ENCODE data around the gene RPS6KC1. TPM values are rescaled to one million over a fixed set of nuclear protein-coding genes. Genes with fewer than 3 reads are reported as not detected.

RPS6KC1 gene
- total and polyA plus RNA-seq, 9 of the 15 experiments (the other 6 are each of a cell fraction or from before 2014, with no cell fraction given), result 4.3 to 34.6 (median 20.9) TPM

- TF ChIP-seq, protein P1, sequence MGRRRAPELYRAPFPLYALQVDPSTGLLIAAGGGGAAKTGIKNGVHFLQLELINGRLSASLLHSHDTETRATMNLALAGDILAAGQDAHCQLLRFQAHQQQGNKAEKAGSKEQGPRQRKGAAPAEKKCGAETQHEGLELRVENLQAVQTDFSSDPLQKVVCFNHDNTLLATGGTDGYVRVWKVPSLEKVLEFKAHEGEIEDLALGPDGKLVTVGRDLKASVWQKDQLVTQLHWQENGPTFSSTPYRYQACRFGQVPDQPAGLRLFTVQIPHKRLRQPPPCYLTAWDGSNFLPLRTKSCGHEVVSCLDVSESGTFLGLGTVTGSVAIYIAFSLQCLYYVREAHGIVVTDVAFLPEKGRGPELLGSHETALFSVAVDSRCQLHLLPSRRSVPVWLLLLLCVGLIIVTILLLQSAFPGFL (CRISPR knock-in tag; IDR thresholded peaks at IDR 0.05), result no peak
- no peak for TF ChIP-seq ZNF354B (CRISPR knock-in tag; IDR thresholded peaks at IDR 0.05)
- TF ChIP-seq, protein P2, sequence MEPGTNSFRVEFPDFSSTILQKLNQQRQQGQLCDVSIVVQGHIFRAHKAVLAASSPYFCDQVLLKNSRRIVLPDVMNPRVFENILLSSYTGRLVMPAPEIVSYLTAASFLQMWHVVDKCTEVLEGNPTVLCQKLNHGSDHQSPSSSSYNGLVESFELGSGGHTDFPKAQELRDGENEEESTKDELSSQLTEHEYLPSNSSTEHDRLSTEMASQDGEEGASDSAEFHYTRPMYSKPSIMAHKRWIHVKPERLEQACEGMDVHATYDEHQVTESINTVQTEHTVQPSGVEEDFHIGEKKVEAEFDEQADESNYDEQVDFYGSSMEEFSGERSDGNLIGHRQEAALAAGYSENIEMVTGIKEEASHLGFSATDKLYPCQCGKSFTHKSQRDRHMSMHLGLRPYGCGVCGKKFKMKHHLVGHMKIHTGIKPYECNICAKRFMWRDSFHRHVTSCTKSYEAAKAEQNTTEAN (CRISPR knock-in tag; IDR thresholded peaks at IDR 0.05), result no peak
- peak; percentile 60; the same call in 1 of the 2 replicates for TF ChIP-seq CEBPB (tag; IDR thresholded peaks at IDR 0.05)
- no peak for TF ChIP-seq ZBTB26 (CRISPR knock-in tag; IDR thresholded peaks at IDR 0.05)
- no peak for TF ChIP-seq HDAC1 (IDR thresholded peaks at IDR 0.05)
- TF ChIP-seq PCBP1 (IDR thresholded peaks at IDR 0.05; ENCODE audit: low read depth, low read length, poor library complexity, severe bottlenecking), result no peak
- TF ChIP-seq ZKSCAN8 (CRISPR knock-in tag; IDR thresholded peaks at IDR 0.05), result 0 out of 2 replicates have a peak, but pooled peaks have one; percentile 36
- no peak for TF ChIP-seq CHD1 (IDR thresholded peaks at IDR 0.05; ENCODE audit: low read length)
- no peak for TF ChIP-seq CCAR2 (IDR thresholded peaks at IDR 0.05; ENCODE audit: low read depth, low read length)
- no peak for TF ChIP-seq ZNF175 (CRISPR knock-in tag; IDR thresholded peaks at IDR 0.05; ENCODE audit: low read depth)
- 0 out of 2 replicates have a peak, but pooled peaks have one; percentile 16 for TF ChIP-seq FOXA1 (IDR thresholded peaks at IDR 0.05; ENCODE audit: borderline replicate concordance)
- TF ChIP-seq UBTF (IDR thresholded peaks at IDR 0.05; ENCODE audit: borderline replicate concordance in 1 of 2, low read depth in 2 of 2, low read length in 2 of 2), result no peak
- no peak for TF ChIP-seq PML (IDR thresholded peaks at IDR 0.05; ENCODE audit: low read length)
- TF ChIP-seq, protein P3, sequence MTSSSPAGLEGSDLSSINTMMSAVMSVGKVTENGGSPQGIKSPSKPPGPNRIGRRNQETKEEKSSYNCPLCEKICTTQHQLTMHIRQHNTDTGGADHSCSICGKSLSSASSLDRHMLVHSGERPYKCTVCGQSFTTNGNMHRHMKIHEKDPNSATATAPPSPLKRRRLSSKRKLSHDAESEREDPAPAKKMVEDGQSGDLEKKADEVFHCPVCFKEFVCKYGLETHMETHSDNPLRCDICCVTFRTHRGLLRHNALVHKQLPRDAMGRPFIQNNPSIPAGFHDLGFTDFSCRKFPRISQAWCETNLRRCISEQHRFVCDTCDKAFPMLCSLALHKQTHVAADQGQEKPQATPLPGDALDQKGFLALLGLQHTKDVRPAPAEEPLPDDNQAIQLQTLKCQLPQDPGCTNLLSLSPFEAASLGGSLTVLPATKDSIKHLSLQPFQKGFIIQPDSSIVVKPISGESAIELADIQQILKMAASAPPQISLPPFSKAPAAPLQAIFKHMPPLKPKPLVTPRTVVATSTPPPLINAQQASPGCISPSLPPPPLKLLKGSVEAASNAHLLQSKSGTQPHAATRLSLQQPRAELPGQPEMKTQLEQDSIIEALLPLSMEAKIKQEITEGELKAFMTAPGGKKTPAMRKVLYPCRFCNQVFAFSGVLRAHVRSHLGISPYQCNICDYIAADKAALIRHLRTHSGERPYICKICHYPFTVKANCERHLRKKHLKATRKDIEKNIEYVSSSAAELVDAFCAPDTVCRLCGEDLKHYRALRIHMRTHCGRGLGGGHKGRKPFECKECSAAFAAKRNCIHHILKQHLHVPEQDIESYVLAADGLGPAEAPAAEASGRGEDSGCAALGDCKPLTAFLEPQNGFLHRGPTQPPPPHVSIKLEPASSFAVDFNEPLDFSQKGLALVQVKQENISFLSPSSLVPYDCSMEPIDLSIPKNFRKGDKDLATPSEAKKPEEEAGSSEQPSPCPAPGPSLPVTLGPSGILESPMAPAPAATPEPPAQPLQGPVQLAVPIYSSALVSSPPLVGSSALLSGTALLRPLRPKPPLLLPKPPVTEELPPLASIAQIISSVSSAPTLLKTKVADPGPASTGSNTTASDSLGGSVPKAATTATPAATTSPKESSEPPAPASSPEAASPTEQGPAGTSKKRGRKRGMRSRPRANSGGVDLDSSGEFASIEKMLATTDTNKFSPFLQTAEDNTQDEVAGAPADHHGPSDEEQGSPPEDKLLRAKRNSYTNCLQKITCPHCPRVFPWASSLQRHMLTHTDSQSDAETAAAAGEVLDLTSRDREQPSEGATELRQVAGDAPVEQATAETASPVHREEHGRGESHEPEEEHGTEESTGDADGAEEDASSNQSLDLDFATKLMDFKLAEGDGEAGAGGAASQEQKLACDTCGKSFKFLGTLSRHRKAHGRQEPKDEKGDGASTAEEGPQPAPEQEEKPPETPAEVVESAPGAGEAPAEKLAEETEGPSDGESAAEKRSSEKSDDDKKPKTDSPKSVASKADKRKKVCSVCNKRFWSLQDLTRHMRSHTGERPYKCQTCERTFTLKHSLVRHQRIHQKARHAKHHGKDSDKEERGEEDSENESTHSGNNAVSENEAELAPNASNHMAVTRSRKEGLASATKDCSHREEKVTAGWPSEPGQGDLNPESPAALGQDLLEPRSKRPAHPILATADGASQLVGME (CRISPR knock-in tag; IDR thresholded peaks at IDR 0.05), result no peak
- TF ChIP-seq ZNF3 (CRISPR knock-in tag; IDR thresholded peaks at IDR 0.05), result no peak
- no peak for TF ChIP-seq ZNF324 (CRISPR knock-in tag; IDR thresholded peaks at IDR 0.05)
Measured at GRCh38 chr1:213014642-213015041, 36.4 kb upstream of the RPS6KC1 start (continued).

All from K562 (cell line).